Keratinocyte (primary cell): ENCODE data around the gene CCL20. TPM values are rescaled to one million over a fixed set of nuclear protein-coding genes. Genes with fewer than 3 reads are reported as not detected.
A peak's percentile ranks its signal among the peaks of the same experiment; 100 is the strongest.

Source experiments
- DNase-seq: peaks from one replicate; pipeline ENCODE4 v3.0.0-alpha.2; 2011; ENCODE audit warnings: low read depth, missing footprints, low spot score
- FAIRE-seq: peaks from 2 replicates; lab custom pipeline; 2011; peaks lifted over from hg19 to GRCh38; lab: Jason Lieb, UNC
- H2AFZ ChIP-seq: 2 replicates; pipeline ENCODE4 v1.6.0; 2012; ENCODE audit warnings: low read length, control low read depth, inconsistent platforms; ENCODE audit not compliant: control insufficient read depth
- H3K27ac ChIP-seq: 2 replicates; pipeline ENCODE4 v1.5.1; 2011; ENCODE audit warnings: low read length; ENCODE audit not compliant: control insufficient read depth, insufficient read depth
- H3K27me3 ChIP-seq: 3 replicates; pipeline ENCODE4 v1.6.0; 2011; ENCODE audit warnings: low read length; ENCODE audit not compliant: control insufficient read depth, insufficient read depth; ENCODE audit errors: extremely low read depth
- H3K36me3 ChIP-seq, 2 experiments: 2 replicates in 1 of 2; 3 replicates in 1 of 2; pipeline ENCODE4 v1.5.1; 2011; ENCODE audit warnings: low read length in 2 of 2, mild to moderate bottlenecking in 1 of 2; ENCODE audit not compliant: control insufficient read depth in 2 of 2, insufficient read depth in 2 of 2; ENCODE audit errors: extremely low read depth in 1 of 2
- H3K4me1 ChIP-seq: 3 replicates; pipeline ENCODE4 v1.5.1; 2011; ENCODE audit warnings: low read length; ENCODE audit not compliant: control insufficient read depth, insufficient read depth; ENCODE audit errors: extremely low read depth
- H3K4me2 ChIP-seq: 3 replicates; pipeline ENCODE4 v1.6.0; 2011; ENCODE audit warnings: low read depth, low read length; ENCODE audit not compliant: control insufficient read depth, insufficient read depth; ENCODE audit errors: extremely low read depth
- H3K4me3 ChIP-seq, 3 experiments: fragments of 200-600 bp in 1 of 3; sonication (generic) in 1 of 3; 2 replicates in 2 of 3; 3 replicates in 1 of 3; pipeline ENCODE4 v1.5.1; 2011 to 2016; ENCODE audit warnings: low read length in 3 of 3, mild to moderate bottlenecking in 3 of 3, control low read depth in 2 of 3, inconsistent platforms in 1 of 3, low read depth in 1 of 3, mixed read lengths in 1 of 3, mixed run types in 1 of 3, moderate library complexity in 1 of 3; ENCODE audit not compliant: control insufficient read depth in 2 of 3, insufficient read depth in 2 of 3; ENCODE audit errors: extremely low read depth in 1 of 3
- H3K79me2 ChIP-seq: 2 replicates; pipeline ENCODE4 v1.6.0; 2012; ENCODE audit warnings: low read length; ENCODE audit not compliant: control insufficient read depth, insufficient read depth
- H3K9ac ChIP-seq: 3 replicates; pipeline ENCODE4 v1.6.0; 2011; ENCODE audit warnings: low read length; ENCODE audit not compliant: control insufficient read depth, insufficient read depth; ENCODE audit errors: extremely low read depth
- H3K9me1 ChIP-seq: 3 replicates; pipeline ENCODE4 v1.6.0; 2011; ENCODE audit warnings: low read length; ENCODE audit not compliant: control insufficient read depth, insufficient read depth; ENCODE audit errors: extremely low read depth
- H3K9me3 ChIP-seq: 2 replicates; pipeline ENCODE4 v1.5.1; 2012; ENCODE audit warnings: low read depth, low read length; ENCODE audit not compliant: control insufficient read depth
- H4K20me1 ChIP-seq: 3 replicates; pipeline ENCODE4 v1.6.0; 2011; ENCODE audit warnings: low read length; ENCODE audit not compliant: control insufficient read depth, insufficient read depth; ENCODE audit errors: extremely low read depth
- EZH2 ChIP-seq: IDR thresholded peaks from one replicate; pipeline ENCODE4 v1.6.1; 2012; ENCODE audit warnings: inconsistent platforms, mild to moderate bottlenecking, low read length, moderate library complexity
- dilution Hi-C: fragments of 300-500 bp; cut with MboI; formaldehyde crosslinking; loops from one replicate; pipeline ENCODE4 v1.7.0; 2020; ENCODE audit warnings: low sequenced_read_pairs; ENCODE audit not compliant: extremely low pct_ligation_motif_present
- polyA plus RNA-seq, 5 experiments: library from polyadenylated mRNA; depleted of rRNA in 3 of 5; stranded (reverse) in 3 of 5; stranded (forward) in 1 of 5; unstranded in 1 of 5; fragments of >200 nt; gene quantifications; 1 replicate in 1 of 5; 2 replicates in 3 of 5; 3 replicates in 1 of 5; pipeline versions ENCODE4 v1.2.1 to v1.2.3, GENCODE V29; 2011 to 2012; ENCODE audit warnings: missing spikeins in 2 of 5, low read depth in 1 of 5, low replicate concordance in 1 of 5
- TF ChIP-seq, protein P1 (sequence below), 3 experiments: IDR thresholded peaks in 1 of 3; conservative IDR thresholded peaks in 1 of 3; optimal IDR thresholded peaks in 1 of 3; 2 replicates in 2 of 3; 3 replicates in 1 of 3; pipeline versions ENCODE3 to v1.5.1; 2011; ENCODE audit warnings: low read length in 3 of 3, mild to moderate bottlenecking in 3 of 3, moderate library complexity in 2 of 3, control low read depth in 1 of 3, inconsistent platforms in 1 of 3; ENCODE audit not compliant: insufficient read depth in 2 of 3; ENCODE audit errors: extremely low read depth in 1 of 3

Gene CCL20
- polyA plus RNA-seq, 1 donor (not counting 4 experiments of a cell fraction or from before 2014, with no cell fraction given), result 5.2 TPM

DNA sequence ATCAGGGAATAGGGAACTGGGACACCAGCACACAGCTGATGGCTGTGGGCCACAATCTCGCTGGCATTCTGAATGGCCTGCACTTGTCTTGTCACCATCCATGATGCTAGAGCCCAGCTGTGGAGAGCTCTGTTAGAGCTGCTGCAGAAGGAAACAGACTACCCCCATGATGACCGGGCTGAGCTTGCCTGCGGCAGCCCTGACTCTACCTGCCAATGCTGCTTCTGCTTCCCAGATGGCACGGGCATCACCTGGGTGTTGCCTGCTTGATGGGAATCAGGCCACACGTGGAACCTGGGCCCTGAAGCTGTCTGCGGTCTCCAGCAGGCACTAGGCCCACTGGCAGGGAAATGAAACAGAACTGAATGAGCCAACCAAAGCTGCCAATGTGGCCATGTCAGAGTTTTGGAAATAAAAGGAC is 46.6 kb downstream of the CCL20 start:
- no peak for TF ChIP-seq EZH2
- TF ChIP-seq, protein P1, sequence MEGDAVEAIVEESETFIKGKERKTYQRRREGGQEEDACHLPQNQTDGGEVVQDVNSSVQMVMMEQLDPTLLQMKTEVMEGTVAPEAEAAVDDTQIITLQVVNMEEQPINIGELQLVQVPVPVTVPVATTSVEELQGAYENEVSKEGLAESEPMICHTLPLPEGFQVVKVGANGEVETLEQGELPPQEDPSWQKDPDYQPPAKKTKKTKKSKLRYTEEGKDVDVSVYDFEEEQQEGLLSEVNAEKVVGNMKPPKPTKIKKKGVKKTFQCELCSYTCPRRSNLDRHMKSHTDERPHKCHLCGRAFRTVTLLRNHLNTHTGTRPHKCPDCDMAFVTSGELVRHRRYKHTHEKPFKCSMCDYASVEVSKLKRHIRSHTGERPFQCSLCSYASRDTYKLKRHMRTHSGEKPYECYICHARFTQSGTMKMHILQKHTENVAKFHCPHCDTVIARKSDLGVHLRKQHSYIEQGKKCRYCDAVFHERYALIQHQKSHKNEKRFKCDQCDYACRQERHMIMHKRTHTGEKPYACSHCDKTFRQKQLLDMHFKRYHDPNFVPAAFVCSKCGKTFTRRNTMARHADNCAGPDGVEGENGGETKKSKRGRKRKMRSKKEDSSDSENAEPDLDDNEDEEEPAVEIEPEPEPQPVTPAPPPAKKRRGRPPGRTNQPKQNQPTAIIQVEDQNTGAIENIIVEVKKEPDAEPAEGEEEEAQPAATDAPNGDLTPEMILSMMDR (optimal IDR thresholded peaks at IDR 0.05 in 1 of 3, IDR thresholded peaks at IDR 0.05 in 1 of 3, conservative IDR thresholded peaks at IDR 0.05 in 1 of 3; ENCODE audit: extremely low read depth in 1 of 3, insufficient read depth in 2 of 3, low read length in 3 of 3), result no peak
- Histone ChIP-seq H3K4me3 (no peak overlapping the region), H3K9me1 (no peaks in the 10 kb centered on the region), H3K36me3 (no peaks in the 10 kb centered on the region), H3K4me1 (peaks cover 45% of the 10 kb centered on the region), H3K9me3 (no peaks in the 10 kb centered on the region), H3K9ac (no peak overlapping the region), H4K20me1 (no peaks in the 10 kb centered on the region), H2AFZ (peak overlapping the region; percentile 59), H3K27me3 (no peaks in the 10 kb centered on the region), H3K79me2 (no peaks in the 10 kb centered on the region), H3K27ac (no peak overlapping the region), H3K4me2 (peak overlapping the region; percentile 7)
- dilution Hi-C loops, result no loop called here
- peak; percentile 68 for DNase-seq
- FAIRE-seq, result peak; percentile 74

DNA sequence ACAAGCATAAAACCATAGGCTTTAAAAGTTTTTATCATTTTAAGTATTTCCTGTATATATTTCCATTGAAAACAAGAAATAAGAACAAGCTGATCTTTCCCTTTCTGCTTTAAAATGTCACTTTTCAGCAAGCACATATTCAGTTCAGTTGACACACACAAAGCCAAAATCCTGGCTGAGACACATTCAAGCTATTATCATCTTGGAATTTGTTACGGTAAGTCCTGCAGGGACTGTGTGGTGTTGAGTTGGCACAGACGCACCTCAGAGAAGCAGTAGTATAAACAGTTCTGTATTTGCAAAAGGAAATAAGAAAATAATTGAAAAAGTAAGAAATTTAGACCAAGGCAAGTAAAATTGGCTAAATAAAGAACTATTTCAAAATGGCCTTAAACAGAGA is 47.4 kb downstream of the CCL20 start:
- H3K4me2 ChIP-seq, result peak overlapping the region; percentile 7
- H3K9me3 ChIP-seq, result no peaks in the 10 kb centered on the region
- no peak overlapping the region for H3K4me3 ChIP-seq
- H3K9ac ChIP-seq, result no peak overlapping the region
- no peaks in the 10 kb centered on the region for H3K79me2 ChIP-seq
- H3K27ac ChIP-seq, result no peak overlapping the region
- no peaks in the 10 kb centered on the region for H3K27me3 ChIP-seq
- peak overlapping the region; percentile 59 for H2AFZ ChIP-seq
- no peaks in the 10 kb centered on the region for H3K36me3 ChIP-seq
- peak; percentile 26 for FAIRE-seq
- TF ChIP-seq, protein P1 (optimal IDR thresholded peaks at IDR 0.05 in 1 of 3, IDR thresholded peaks at IDR 0.05 in 1 of 3, conservative IDR thresholded peaks at IDR 0.05 in 1 of 3; ENCODE audit: extremely low read depth in 1 of 3, insufficient read depth in 2 of 3, low read length in 3 of 3), result no peak
- no peak for TF ChIP-seq EZH2
- H3K9me1 ChIP-seq, result no peaks in the 10 kb centered on the region
- dilution Hi-C loops, result no loop called here
- no peaks in the 10 kb centered on the region for H4K20me1 ChIP-seq
- H3K4me1 ChIP-seq, result peaks cover 37% of the 10 kb centered on the region
- no peak for DNase-seq
